Measurements from ENCODE around the gene MRC2.

Gene MRC2

DNA sequence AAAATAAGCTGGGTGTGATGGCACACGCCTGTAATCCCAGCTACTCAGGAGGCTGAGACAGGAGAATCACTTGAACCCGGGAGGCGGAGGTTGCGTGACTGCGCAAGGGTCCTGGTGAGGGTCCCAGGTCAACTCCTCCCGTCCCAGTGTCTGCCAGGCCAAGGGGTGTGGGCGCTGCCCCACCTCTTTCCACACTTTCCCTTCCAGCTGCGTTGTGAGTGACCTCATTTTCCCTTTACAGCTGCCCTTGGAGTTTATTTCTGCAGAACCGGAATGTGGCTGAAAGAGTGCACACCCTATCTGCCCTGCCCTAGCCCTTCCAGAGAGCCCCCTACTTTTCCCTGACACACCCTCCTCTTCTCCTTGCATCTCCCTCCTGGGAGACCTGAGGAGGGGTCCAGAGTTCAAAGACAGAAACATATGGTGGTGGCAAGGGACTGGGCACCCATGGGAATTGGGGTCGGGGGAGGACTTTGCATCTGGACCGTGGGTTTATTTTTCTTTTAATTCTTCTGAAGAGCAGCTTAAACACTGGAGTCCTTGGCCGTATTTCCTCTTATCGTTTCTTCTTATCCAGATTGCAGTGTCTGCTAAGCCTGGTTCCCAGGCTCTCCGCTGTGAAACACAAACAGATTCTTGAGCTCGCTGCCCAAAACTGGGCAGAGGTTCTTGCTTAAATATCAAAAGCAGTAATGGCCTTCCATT, 20.9 kb downstream of the MRC2 start:
- 92% methylated on average over 15 of the region's 15 CpGs for WGBS (ENCODE audit: insufficient coverage)
- Histone ChIP-seq H3K4me1 (ENCODE audit: control extremely low read depth in 1 of 4, control insufficient read depth in 4 of 4, insufficient read depth in 4 of 4, low read length in 3 of 4) (peaks cover 0 to 21% (median 15%) of the 10 kb centered on the region in 4 experiments), H3K36me3 (ENCODE audit: control insufficient read depth in 4 of 4, insufficient read depth in 4 of 4, low read length in 3 of 4) (no peaks in the 10 kb centered on the region), H3K27ac (ENCODE audit: insufficient read depth in 1 of 2, low read depth in 1 of 2, low read length in 2 of 2, poor library complexity in 1 of 2, severe bottlenecking in 2 of 2) (no peak overlapping the region), H3K4me3 (ENCODE audit: control insufficient read depth in 1 of 7, extremely low read depth in 1 of 7, insufficient read depth in 4 of 7, low read depth in 2 of 7, low read length in 6 of 7) (no peak overlapping the region), H3K9me3 (ENCODE audit: control extremely low read depth in 1 of 5, control insufficient read depth in 4 of 5, insufficient read depth in 2 of 5, low read depth in 1 of 5, low read length in 4 of 5) (no peaks in the 10 kb centered on the region), H3K27me3 (replicated peaks in 2 of 5; ENCODE audit: control insufficient read depth in 4 of 5, insufficient read depth in 5 of 5, low read length in 4 of 5) (no peaks in the 10 kb centered on the region)
- no peak for DNase-seq
- POLR2A ChIA-PET, result interaction anchor here (0.6 kb wide), 1 partner anchor 57 kb away, joined by 4 read pairs; no protein-coding TSS in a partner anchor
- CTCF ChIA-PET, result interaction anchor here (1.2 to 1.4 kb wide), 3 partner anchors 9 to 23 kb away, joined by 3 to 6 read pairs (median 3); no protein-coding TSS in a partner anchor

DNA sequence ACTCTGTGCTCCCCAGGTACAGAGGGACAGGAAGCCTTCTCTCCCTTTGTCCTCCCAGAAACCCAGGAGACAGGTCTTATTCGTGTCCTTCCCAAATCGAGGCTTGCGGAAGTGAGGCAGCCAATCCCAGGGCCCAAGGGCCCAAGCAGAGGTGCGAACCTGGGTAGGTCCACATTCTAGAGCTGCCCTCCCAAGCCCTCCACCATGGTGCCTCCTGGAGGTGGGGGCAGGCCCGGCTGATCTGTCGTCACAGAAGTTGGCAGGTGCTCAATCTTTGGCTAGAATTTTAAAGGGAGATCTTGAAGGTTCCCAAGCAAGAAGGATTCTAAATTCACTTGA, 21.5 kb downstream of the MRC2 start:
- POLR2A ChIA-PET, result no interaction called here
- Histone ChIP-seq H3K4me1 (ENCODE audit: control extremely low read depth in 1 of 4, control insufficient read depth in 4 of 4, insufficient read depth in 4 of 4, low read length in 3 of 4) (peaks cover 0 to 26% (median 20%) of the 10 kb centered on the region in 4 experiments), H3K9me3 (ENCODE audit: control extremely low read depth in 1 of 5, control insufficient read depth in 4 of 5, insufficient read depth in 2 of 5, low read depth in 1 of 5, low read length in 4 of 5) (no peaks in the 10 kb centered on the region), H3K27me3 (replicated peaks in 2 of 5; ENCODE audit: control insufficient read depth in 4 of 5, insufficient read depth in 5 of 5, low read length in 4 of 5) (no peaks in the 10 kb centered on the region), H3K36me3 (ENCODE audit: control insufficient read depth in 4 of 4, insufficient read depth in 4 of 4, low read length in 3 of 4) (no peaks in the 10 kb centered on the region), H3K27ac (ENCODE audit: insufficient read depth in 1 of 2, low read depth in 1 of 2, low read length in 2 of 2, poor library complexity in 1 of 2, severe bottlenecking in 2 of 2) (no peak overlapping the region), H3K4me3 (ENCODE audit: control insufficient read depth in 1 of 7, extremely low read depth in 1 of 7, insufficient read depth in 4 of 7, low read depth in 2 of 7, low read length in 6 of 7) (no peak overlapping the region)
- CTCF ChIA-PET, result interaction anchor here (1.2 to 1.4 kb wide), 3 partner anchors 10 to 23 kb away, joined by 3 to 6 read pairs (median 3); no protein-coding TSS in a partner anchor
- 77% methylated on average over 2 of the region's 6 CpGs for WGBS (ENCODE audit: insufficient coverage)
- no peak for DNase-seq

DNA sequence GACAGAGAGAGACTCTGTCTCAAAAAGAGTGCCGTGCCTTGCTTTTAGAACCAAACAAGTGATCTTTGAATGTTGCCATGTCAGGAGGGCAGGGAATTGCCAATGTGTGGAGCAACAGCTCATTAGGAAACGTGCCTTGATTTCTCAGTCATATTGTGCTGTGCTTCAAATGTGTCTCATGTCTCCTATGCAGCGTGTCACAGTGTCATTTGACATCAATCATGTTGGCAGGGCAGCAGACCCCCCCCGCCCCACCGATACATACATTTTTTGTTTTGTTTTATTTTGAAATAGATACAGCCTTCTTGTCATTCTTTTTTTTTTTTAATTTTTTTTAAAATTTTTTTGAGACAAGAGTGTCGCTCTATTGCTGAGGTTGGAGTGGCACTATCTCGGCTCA, 22.1 kb downstream of the MRC2 start:
- ChIA-PET CTCF (no interaction called here), POLR2A (no interaction called here)
- H3K27ac ChIP-seq (ENCODE audit: insufficient read depth in 1 of 2, low read depth in 1 of 2, low read length in 2 of 2, poor library complexity in 1 of 2, severe bottlenecking in 2 of 2), result no peak overlapping the region
- H3K4me3 ChIP-seq (ENCODE audit: control insufficient read depth in 1 of 7, extremely low read depth in 1 of 7, insufficient read depth in 4 of 7, low read depth in 2 of 7, low read length in 6 of 7), result no peak overlapping the region
- H3K9me3 ChIP-seq (ENCODE audit: control extremely low read depth in 1 of 5, control insufficient read depth in 4 of 5, insufficient read depth in 2 of 5, low read depth in 1 of 5, low read length in 4 of 5), result no peaks in the 10 kb centered on the region
- no peak for DNase-seq
- no peaks in the 10 kb centered on the region for H3K27me3 ChIP-seq (replicated peaks in 2 of 5; ENCODE audit: control insufficient read depth in 4 of 5, insufficient read depth in 5 of 5, low read length in 4 of 5)
- H3K4me1 ChIP-seq (ENCODE audit: control extremely low read depth in 1 of 4, control insufficient read depth in 4 of 4, insufficient read depth in 4 of 4, low read length in 3 of 4), result peaks cover 0 to 33% (median 26%) of the 10 kb centered on the region in 4 experiments
- H3K36me3 ChIP-seq (ENCODE audit: control insufficient read depth in 4 of 4, insufficient read depth in 4 of 4, low read length in 3 of 4), result no peaks in the 10 kb centered on the region
- 95% methylated on average over 4 of the region's 7 CpGs for WGBS (ENCODE audit: insufficient coverage)

DNA sequence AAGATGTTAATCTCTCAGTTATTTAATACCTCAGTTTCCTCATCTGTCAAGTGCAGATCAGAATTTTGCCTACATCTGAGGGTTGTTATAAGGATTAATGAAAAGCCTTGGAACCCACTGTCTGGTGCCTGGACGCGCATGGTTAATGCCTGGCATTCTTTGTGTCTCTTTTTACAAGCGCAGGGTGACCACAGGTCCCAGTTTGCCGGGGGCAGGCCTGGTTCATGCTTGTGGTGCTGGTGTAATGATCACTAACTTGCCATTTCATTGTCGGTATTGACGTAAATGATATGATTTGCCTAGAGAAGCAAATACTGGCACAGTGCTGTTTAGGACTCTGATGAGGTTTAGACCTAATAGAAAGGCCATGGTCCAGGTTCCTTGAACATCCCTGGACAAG, 23.1 kb downstream of the MRC2 start:
- ChIA-PET CTCF (interaction anchor here (0.6 kb wide), 1 partner anchor 18 kb away, joined by 3 read pairs; no protein-coding TSS in a partner anchor), POLR2A (no interaction called here)
- H3K9me3 ChIP-seq (ENCODE audit: control extremely low read depth in 1 of 5, control insufficient read depth in 4 of 5, insufficient read depth in 2 of 5, low read depth in 1 of 5, low read length in 4 of 5), result no peaks in the 10 kb centered on the region
- H3K4me3 ChIP-seq (ENCODE audit: control insufficient read depth in 1 of 7, extremely low read depth in 1 of 7, insufficient read depth in 4 of 7, low read depth in 2 of 7, low read length in 6 of 7), result no peak overlapping the region
- 100% methylated on average over 6 of the region's 6 CpGs for WGBS (ENCODE audit: insufficient coverage)
- no peaks in the 10 kb centered on the region for H3K36me3 ChIP-seq (ENCODE audit: control insufficient read depth in 4 of 4, insufficient read depth in 4 of 4, low read length in 3 of 4)
- DNase-seq, result no peak
- peaks cover 0 to 35% (median 26%) of the 10 kb centered on the region in 4 experiments for H3K4me1 ChIP-seq (ENCODE audit: control extremely low read depth in 1 of 4, control insufficient read depth in 4 of 4, insufficient read depth in 4 of 4, low read length in 3 of 4)
- no peaks in the 10 kb centered on the region for H3K27me3 ChIP-seq (replicated peaks in 2 of 5; ENCODE audit: control insufficient read depth in 4 of 5, insufficient read depth in 5 of 5, low read length in 4 of 5)
- H3K27ac ChIP-seq (ENCODE audit: insufficient read depth in 1 of 2, low read depth in 1 of 2, low read length in 2 of 2, poor library complexity in 1 of 2, severe bottlenecking in 2 of 2), result no peak overlapping the region

DNA sequence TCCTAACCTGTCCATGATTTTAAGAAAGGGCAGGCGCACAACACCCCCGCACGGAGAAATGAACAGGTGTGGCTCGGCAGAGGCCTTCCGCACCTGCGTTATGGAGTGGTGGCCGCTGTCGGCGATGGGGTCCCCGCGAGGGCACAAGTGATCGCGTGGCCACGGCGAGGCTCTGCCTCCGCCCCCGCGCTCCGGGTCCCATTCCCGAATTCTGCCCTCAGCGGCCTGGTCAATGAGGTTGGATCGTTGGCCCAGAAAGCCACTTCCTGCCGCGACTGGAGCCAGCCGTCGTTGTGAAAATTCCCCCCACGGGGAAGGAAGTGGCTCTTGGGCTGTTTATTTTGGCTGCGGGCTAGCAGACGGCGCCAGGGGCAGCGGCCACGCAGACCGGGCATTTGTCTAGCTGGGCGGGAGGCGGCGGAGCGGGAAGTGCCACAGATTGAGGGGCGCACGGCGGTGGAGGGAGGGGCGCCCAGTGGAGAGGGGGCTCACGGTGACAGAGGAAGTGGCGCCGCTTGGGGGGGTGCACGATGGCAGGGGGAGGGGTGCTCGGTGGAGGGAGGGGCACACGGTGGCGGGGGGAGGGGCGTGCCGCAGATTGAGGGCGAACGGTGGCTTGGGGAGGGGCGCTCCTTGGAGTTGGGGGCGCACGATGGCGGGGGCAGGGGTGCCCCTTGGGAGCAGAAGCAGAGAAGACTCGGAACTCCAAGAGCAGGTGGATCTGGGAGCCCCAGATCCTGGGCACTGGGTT, 25.0 kb downstream of the MRC2 start:
- no peaks in the 10 kb centered on the region for H3K9me3 ChIP-seq (ENCODE audit: control extremely low read depth in 1 of 5, control insufficient read depth in 4 of 5, insufficient read depth in 2 of 5, low read depth in 1 of 5, low read length in 4 of 5)
- 2% methylated on average over 46 of the region's 57 CpGs for WGBS (ENCODE audit: insufficient coverage)
- H3K27ac ChIP-seq (ENCODE audit: insufficient read depth in 1 of 2, low read depth in 1 of 2, low read length in 2 of 2, poor library complexity in 1 of 2, severe bottlenecking in 2 of 2), result no peak overlapping the region
- H3K36me3 ChIP-seq (ENCODE audit: control insufficient read depth in 4 of 4, insufficient read depth in 4 of 4, low read length in 3 of 4), result no peaks in the 10 kb centered on the region
- POLR2A ChIA-PET, result interaction anchor here (0.6 kb wide), 2 partner anchors 22 to 981 kb away, joined by 4 read pairs; no protein-coding TSS in a partner anchor
- CTCF ChIA-PET, result no interaction called here
- H3K27me3 ChIP-seq (replicated peaks in 2 of 5; ENCODE audit: control insufficient read depth in 4 of 5, insufficient read depth in 5 of 5, low read length in 4 of 5), result no peaks in the 10 kb centered on the region
- peaks cover 0 to 35% (median 26%) of the 10 kb centered on the region in 4 experiments for H3K4me1 ChIP-seq (ENCODE audit: control extremely low read depth in 1 of 4, control insufficient read depth in 4 of 4, insufficient read depth in 4 of 4, low read length in 3 of 4)
- DNase-seq, result peak; percentile 33 to 88 (median 67)
- H3K4me3 ChIP-seq (ENCODE audit: control insufficient read depth in 1 of 7, extremely low read depth in 1 of 7, insufficient read depth in 4 of 7, low read depth in 2 of 7, low read length in 6 of 7), result peak overlapping the region in 6 of 7 experiments; percentile 59 to 80 (median 70)

DNA sequence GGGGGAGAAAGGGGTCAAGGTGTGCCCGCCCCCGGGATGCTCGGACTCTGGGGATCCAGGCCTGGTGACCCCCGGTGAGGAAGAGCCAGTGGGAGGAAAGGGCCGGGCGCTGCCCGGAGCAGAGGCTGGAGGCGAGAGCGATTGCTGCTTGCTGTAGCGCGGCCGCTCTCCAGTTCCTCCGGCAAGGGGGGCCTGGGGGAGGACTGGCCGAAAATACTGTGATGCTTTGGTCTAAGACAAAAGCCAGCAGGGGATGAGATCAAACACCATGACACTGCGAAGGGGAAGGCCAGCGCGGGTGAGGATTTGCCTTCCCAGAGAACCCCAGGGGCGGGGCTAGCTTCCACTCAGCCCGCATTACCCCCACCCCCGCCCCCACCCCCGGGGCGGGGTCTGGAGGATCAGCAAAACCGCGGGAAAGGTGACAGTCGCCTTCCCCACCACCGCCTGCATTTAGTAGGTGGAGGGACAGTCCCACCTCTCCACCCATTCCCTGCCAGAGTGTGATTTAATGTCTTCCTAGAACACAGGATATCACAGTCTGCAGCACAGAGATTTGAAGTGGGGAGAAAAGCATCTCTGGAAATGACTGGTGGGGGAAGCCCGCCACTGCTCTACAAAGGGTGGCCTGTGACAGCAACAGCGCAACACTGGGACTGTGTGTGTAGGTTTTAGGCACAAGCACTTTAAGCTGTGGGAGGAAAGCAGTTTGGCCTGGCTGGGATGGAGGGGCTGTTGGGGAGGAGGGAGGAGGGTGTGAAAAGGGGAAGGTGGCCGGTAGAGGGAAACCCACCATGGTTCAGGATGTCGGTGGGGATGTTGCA, 25.7 kb downstream of the MRC2 start:
- Histone ChIP-seq H3K4me3 (ENCODE audit: control insufficient read depth in 1 of 7, extremely low read depth in 1 of 7, insufficient read depth in 4 of 7, low read depth in 2 of 7, low read length in 6 of 7) (peak overlapping the region in 6 of 7 experiments; percentile 59 to 80 (median 70)), H3K9me3 (ENCODE audit: control extremely low read depth in 1 of 5, control insufficient read depth in 4 of 5, insufficient read depth in 2 of 5, low read depth in 1 of 5, low read length in 4 of 5) (no peaks in the 10 kb centered on the region), H3K27ac (ENCODE audit: insufficient read depth in 1 of 2, low read depth in 1 of 2, low read length in 2 of 2, poor library complexity in 1 of 2, severe bottlenecking in 2 of 2) (no peak overlapping the region), H3K27me3 (replicated peaks in 2 of 5; ENCODE audit: control insufficient read depth in 4 of 5, insufficient read depth in 5 of 5, low read length in 4 of 5) (no peaks in the 10 kb centered on the region), H3K36me3 (ENCODE audit: control insufficient read depth in 4 of 4, insufficient read depth in 4 of 4, low read length in 3 of 4) (no peaks in the 10 kb centered on the region), H3K4me1 (ENCODE audit: control extremely low read depth in 1 of 4, control insufficient read depth in 4 of 4, insufficient read depth in 4 of 4, low read length in 3 of 4) (peaks cover 0 to 35% (median 26%) of the 10 kb centered on the region in 4 experiments)
- POLR2A ChIA-PET, result no interaction called here
- CTCF ChIA-PET, result interaction anchor here (0.5 to 1.6 kb wide), 3 partner anchors 14 to 95 kb away, joined by 3 to 4 read pairs (median 3); no protein-coding TSS in a partner anchor
- WGBS (ENCODE audit: insufficient coverage), result 0% methylated on average over 17 of the region's 30 CpGs
- DNase-seq, result peak; percentile 50 to 85 (median 83)

Measured in common myeloid progenitor, CD34-positive (primary cell).